Cardiac fibroblast (primary cell): ENCODE results near the gene ETV3.

Experiments
- DNase-seq, 2 donors: peaks; one replicate each; pipeline versions ENCODE4 v3.0.0 to v3.0.0-alpha.2; 2010; ENCODE audit warnings: low read depth in 2 of 2
- H3K4me3 ChIP-seq, 2 donors: replicated peaks in 1 of 2; 1 replicate in 1 of 2; 2 replicates in 1 of 2; pipeline ENCODE4 v1.5.1; 2011; ENCODE audit warnings: low read depth in 2 of 2, low read length in 2 of 2, mild to moderate bottlenecking in 2 of 2, moderate library complexity in 1 of 2
- CTCF ChIP-seq: IDR thresholded peaks from one replicate; pipeline ENCODE4 v1.5.1; 2011; ENCODE audit warnings: low read depth, mild to moderate bottlenecking, low read length, inconsistent platforms

ETV3 gene

GRCh38 chr1:157154291-157154690 lies 16.1 kb upstream of the ETV3 start:
- no peak overlapping the region for H3K4me3 ChIP-seq
- DNase-seq = no peak
- no peak for TF ChIP-seq CTCF

- H3K4me3 ChIP-seq = no peak overlapping the region
- no peak for TF ChIP-seq CTCF
- no peak for DNase-seq
Measured at GRCh38 chr1:157153746-157154145, 15.6 kb upstream of the ETV3 start.

GRCh38 chr1:157152510-157152909 lies 14.3 kb upstream of the ETV3 start:
- no peak for TF ChIP-seq CTCF
- no peak for DNase-seq
- H3K4me3 ChIP-seq = no peak overlapping the region

- H3K4me3 ChIP-seq = no peak overlapping the region
- no peak for DNase-seq
- TF ChIP-seq CTCF = no peak
Measured at GRCh38 chr1:157151506-157151905, 13.3 kb upstream of the ETV3 start.

- DNase-seq = no peak
- no peak for TF ChIP-seq CTCF
Measured at GRCh38 chr1:157151073-157151472, 12.9 kb upstream of the ETV3 start.

GRCh38 chr1:157150631-157151030 lies 12.4 kb upstream of the ETV3 start:
- no peak overlapping the region for H3K4me3 ChIP-seq
- TF ChIP-seq CTCF = no peak
- DNase-seq = no peak

More at GRCh38 chr1:157151073-157151472, 12.9 kb upstream of the ETV3 start:
- no peak overlapping the region for H3K4me3 ChIP-seq
